IMR-90 (cell line): ENCODE data around the gene SLC25A21. TPM values are rescaled to one million over a fixed set of nuclear protein-coding genes. Genes with fewer than 3 reads are reported as not detected.
A peak's percentile ranks its signal among the peaks of the same experiment; 100 is the strongest.

Experiments
- ATAC-seq: fragments of 200-7000 bp; cut with Tn5 transposase; 2 replicates; pipeline ENCODE4 v1.9.1; 2020; ENCODE audit warnings: low read depth, mild to moderate bottlenecking, moderate library complexity
- BruUV-seq: library from RNA; stranded (reverse); fragments of 400-500 nt; replicated peaks from 2 replicates; lab custom pipeline; 2021; lab: Mats Ljungman, UMichigan
- CTCF ChIA-PET: fragments of 300-600 bp; formaldehyde crosslinking; extraction: SDS; loops from one replicate; lab custom pipeline; 2021; ENCODE audit warnings: antibody characterized with exemption; lab: Yijun Ruan, JAX
- POLR2A ChIA-PET: fragments of 300-600 bp; sonication (Branson Sonifier 250); formaldehyde crosslinking; loops from one replicate; lab custom pipeline; 2022; ENCODE audit warnings: antibody characterized with exemption; ENCODE audit not compliant: unreplicated experiment; lab: Charles Lee
- DNase-seq: peaks from one replicate; pipeline ENCODE4 v3.0.0; 2013
- H2AFZ ChIP-seq: replicated peaks from 2 replicates; pipeline ENCODE3; 2013; ENCODE audit warnings: low read length, mild to moderate bottlenecking; ENCODE audit not compliant: poor library complexity
- H2AK5ac ChIP-seq: 2 replicates; pipeline ENCODE4 v1.6.1; 2013; ENCODE audit warnings: low read depth, low read length, inconsistent platforms
- H2AK9ac ChIP-seq: replicated peaks from 2 replicates; pipeline ENCODE3; 2013; ENCODE audit warnings: mild to moderate bottlenecking, low read depth, low read length, moderate library complexity; ENCODE audit not compliant: poor library complexity
- H2BK120ac ChIP-seq: 2 replicates; pipeline ENCODE4 v1.6.1; 2013; ENCODE audit warnings: low read depth, low read length, inconsistent platforms
- H2BK15ac ChIP-seq: 3 replicates; pipeline ENCODE4 v1.6.1; 2013; ENCODE audit warnings: low read depth, low read length, inconsistent platforms
- H2BK20ac ChIP-seq: 2 replicates; pipeline ENCODE4 v1.6.1; 2013; ENCODE audit warnings: low read depth, mild to moderate bottlenecking, inconsistent platforms, low read length, moderate library complexity
- H2BK5ac ChIP-seq: 2 replicates; pipeline ENCODE4 v1.6.1; 2013; ENCODE audit warnings: mild to moderate bottlenecking, low read depth, low read length, inconsistent platforms; ENCODE audit not compliant: poor library complexity, severe bottlenecking
- H3K14ac ChIP-seq: replicated peaks from 2 replicates; pipeline ENCODE4 v1.6.1; 2013; ENCODE audit warnings: low read depth, low read length, inconsistent platforms
- H3K18ac ChIP-seq: 2 replicates; pipeline ENCODE4 v1.6.1; 2013; ENCODE audit warnings: low read depth, low read length, control low read depth
- H3K23ac ChIP-seq: 2 replicates; pipeline ENCODE4 v1.6.1; 2013; ENCODE audit warnings: low read depth, low read length, inconsistent platforms
- H3K27ac ChIP-seq: 2 replicates; pipeline ENCODE4 v1.5.1; 2013; ENCODE audit warnings: mild to moderate bottlenecking, control low read depth, low read length; ENCODE audit not compliant: insufficient read depth
- H3K27me3 ChIP-seq: 2 replicates; pipeline ENCODE4 v1.6.1; 2013; ENCODE audit warnings: low read length; ENCODE audit not compliant: control insufficient read depth, insufficient read depth
- H3K36me3 ChIP-seq: 2 replicates; pipeline ENCODE4 v1.6.1; 2013; ENCODE audit warnings: low read length, mixed read lengths; ENCODE audit not compliant: control insufficient read depth, insufficient read depth
- H3K4ac ChIP-seq: 2 replicates; pipeline ENCODE4 v1.6.1; 2013; ENCODE audit warnings: low read depth, low read length, inconsistent platforms
- H3K4me1 ChIP-seq: 2 replicates; pipeline ENCODE4 v1.6.1; 2013; ENCODE audit warnings: low read length, mixed read lengths; ENCODE audit not compliant: control insufficient read depth, insufficient read depth
- H3K4me2 ChIP-seq: 2 replicates; pipeline ENCODE4 v1.6.1; 2013; ENCODE audit warnings: low read depth, mild to moderate bottlenecking, control low read depth, low read length, moderate library complexity
- H3K4me3 ChIP-seq: 2 replicates; pipeline ENCODE4 v1.5.1; 2013; ENCODE audit warnings: low read depth, mild to moderate bottlenecking, control low read depth, low read length, moderate library complexity; ENCODE audit not compliant: insufficient read depth
- H3K56ac ChIP-seq: 2 replicates; pipeline ENCODE4 v1.6.1; 2013; ENCODE audit warnings: low read length, inconsistent platforms; ENCODE audit not compliant: insufficient read depth; ENCODE audit errors: extremely low read depth
- H3K79me1 ChIP-seq, 2 experiments: 2 replicates each; pipeline ENCODE4 v1.6.1; 2013; ENCODE audit warnings: low read length in 2 of 2, inconsistent platforms in 1 of 2, low read depth in 1 of 2
- H3K9ac ChIP-seq: 2 replicates; pipeline ENCODE4 v1.6.1; 2013; ENCODE audit warnings: low read depth, low read length, control low read depth
- H3K9me1 ChIP-seq: 2 replicates; pipeline ENCODE4 v1.6.1; 2013; ENCODE audit warnings: low read length, inconsistent platforms; ENCODE audit not compliant: insufficient read depth
- H3K9me3 ChIP-seq: 2 replicates; pipeline ENCODE4 v1.6.1; 2013; ENCODE audit warnings: low read length; ENCODE audit not compliant: control insufficient read depth, insufficient read depth
- H4K20me1 ChIP-seq: 2 replicates; pipeline ENCODE4 v1.6.1; 2013; ENCODE audit warnings: low read length, inconsistent platforms; ENCODE audit not compliant: insufficient read depth
- H4K5ac ChIP-seq: 2 replicates; pipeline ENCODE4 v1.6.1; 2013; ENCODE audit warnings: mild to moderate bottlenecking, low read depth, low read length, control low read depth
- H4K8ac ChIP-seq, 2 experiments: 2 replicates each; pipeline ENCODE4 v1.6.1; 2013; ENCODE audit warnings: low read depth in 2 of 2, low read length in 2 of 2, control low read depth in 1 of 2, inconsistent platforms in 1 of 2
- H4K91ac ChIP-seq: 2 replicates; pipeline ENCODE4 v1.6.1; 2013; ENCODE audit warnings: low read depth, low read length, inconsistent platforms; ENCODE audit not compliant: insufficient read depth
- BHLHE40 ChIP-seq: fragments of 150-350 bp; IDR thresholded peaks from 2 replicates; pipeline ENCODE4 v1.6.1; 2016; ENCODE audit warnings: mild to moderate bottlenecking, low read depth, low read length
- CTCF ChIP-seq: conservative IDR thresholded peaks from 2 replicates; pipeline ENCODE4 v1.5.1; 2012; ENCODE audit warnings: mild to moderate bottlenecking, low read depth, low read length, improper control_type of control experiment
- ELK1 ChIP-seq: fragments of 150-350 bp; IDR thresholded peaks from 2 replicates; pipeline ENCODE4 v1.6.1; 2016; ENCODE audit warnings: low read depth, mild to moderate bottlenecking, low read length, moderate library complexity, borderline replicate concordance
- MAFK ChIP-seq: IDR thresholded peaks from 2 replicates; pipeline ENCODE4 v1.6.1; 2012; ENCODE audit warnings: low read depth, low read length, improper control_type of control experiment
- MAZ ChIP-seq: IDR thresholded peaks from 2 replicates; pipeline ENCODE4 v1.6.1; 2012; ENCODE audit warnings: low read depth, mild to moderate bottlenecking, low read length, improper control_type of control experiment, moderate library complexity, borderline replicate concordance
- MXI1 ChIP-seq: IDR thresholded peaks from 2 replicates; pipeline ENCODE4 v1.6.1; 2012; ENCODE audit warnings: low read depth, mild to moderate bottlenecking, low read length, moderate library complexity, borderline replicate concordance
- POLR2A ChIP-seq: IDR thresholded peaks from 2 replicates; pipeline ENCODE4 v1.6.1; 2012; ENCODE audit warnings: mild to moderate bottlenecking, low read depth, low read length
- RAD21 ChIP-seq: IDR thresholded peaks from 2 replicates; pipeline ENCODE4 v1.6.1; 2012; ENCODE audit warnings: low read length, improper control_type of control experiment
- RFX5 ChIP-seq: IDR thresholded peaks from 2 replicates; pipeline ENCODE4 v1.8.0; 2012; ENCODE audit warnings: low read depth, mild to moderate bottlenecking, low read length, moderate library complexity
- SMC3 ChIP-seq: fragments of 150-350 bp; IDR thresholded peaks from 2 replicates; pipeline ENCODE4 v1.6.1; 2016; ENCODE audit warnings: low read depth, mild to moderate bottlenecking, antibody characterized with exemption, low read length, moderate library complexity
- WGBS, 2 experiments: methylation state at CpG; one replicate each; pipeline versions ENCODE4 v1.1.5 to v1.1.7; 2013; ENCODE audit warnings: missing lambda C conversion rate in 2 of 2; ENCODE audit not compliant: insufficient read length in 1 of 2; ENCODE audit errors: extremely low coverage in 2 of 2; 5-methylcytosine and 5-hydroxymethylcytosine counted together
- dilution Hi-C: fragments of 300-500 bp; cut with HindIII; formaldehyde crosslinking; loops from one replicate; pipeline ENCODE4 v1.14.3; 2018; ENCODE audit warnings: low sequenced_read_pairs; ENCODE audit not compliant: unreplicated experiment
- in situ Hi-C: fragments of 300-500 bp; cut with MboI; formaldehyde crosslinking; loops from 3 replicates; pipeline ENCODE4 v1.14.3; 2019; ENCODE audit warnings: low sequenced_read_pairs, inconsistent platforms, mixed read lengths
- intact Hi-C: fragments of 100-400 bp; cut with micrococcal nuclease; formaldehyde crosslinking; loops from 2 replicates; pipeline ENCODE4 v1.10.0; 2022
- polyA plus RNA-seq, 3 experiments: library from polyadenylated mRNA; depleted of rRNA; stranded (reverse); fragments of >200 nt; gene quantifications; 2 replicates each; pipeline ENCODE4 v1.2.3, GENCODE V29; 2012; ENCODE audit warnings: low replicate concordance in 1 of 3
- total RNA-seq: library from RNA; depleted of rRNA; stranded (reverse); fragments of >200 nt; gene quantifications from 2 replicates; pipeline ENCODE4 v1.2.3, GENCODE V29; 2012

SLC25A21 gene
- total and polyA plus RNA-seq, 2 of the 4 experiments (the other 2 are of a cell fraction), result 0.62 to 0.90 TPM

- intact Hi-C loops (loop anchor here (1.0 kb wide), 1 partner anchor 25 kb away; the partner anchor contains the start of gene SLC25A21), dilution Hi-C loops (no loop called here), in situ Hi-C loops (no loop called here)
- H4K91ac ChIP-seq, result peak within 1 kb of the TSS; percentile 81
- CTCF ChIA-PET, result interaction anchor here (1.0 kb wide), 1 partner anchor 32 kb away, joined by 3 read pairs; no protein-coding TSS in a partner anchor
- peak within 1 kb of the TSS; percentile 85 for H3K18ac ChIP-seq
- peak within 1 kb of the TSS; percentile 89 for H3K27ac ChIP-seq
- peak within 1 kb of the TSS; percentile 75 for H2BK20ac ChIP-seq
- peak within 1 kb of the TSS; percentile 94 for H4K5ac ChIP-seq
- peak within 1 kb of the TSS; percentile 90 for H3K4ac ChIP-seq
- DNase-seq, result peak; percentile 90
- H3K14ac ChIP-seq, result peak within 1 kb of the TSS; percentile 97
- peak within 1 kb of the TSS; percentile 86 to 91 for H4K8ac ChIP-seq
- peak within 1 kb of the TSS; percentile 86 for H3K4me2 ChIP-seq
- H3K9me3 ChIP-seq, result no peaks in the 10 kb centered on the region
- 0% methylated on average over 15 of the region's 70 CpGs; no CpG with 5 or more reads in 1 of the 2 experiments for WGBS, 2 experiments
- H2BK5ac ChIP-seq, result peak within 1 kb of the TSS; percentile 79
- H3K9me1 ChIP-seq, result no peaks in the 10 kb centered on the region; the same call in 1 of the 2 replicates
- TF ChIP-seq RAD21 (peak; percentile 32; the same call in 1 of the 2 replicates), MAZ (peak; percentile 78), SMC3 (0 out of 2 replicates have a peak, but pooled peaks have one; percentile 21), BHLHE40 (0 out of 2 replicates have a peak, but pooled peaks have one; percentile 37), ELK1 (no peak), CTCF (peak; percentile 43), POLR2A (peak; percentile 83), RFX5 (no peak), MAFK (no peak), MXI1 (peak; percentile 60; the same call in 1 of the 2 replicates)
- no peaks in the 10 kb centered on the region for H4K20me1 ChIP-seq
- no peaks in the 10 kb centered on the region; the same call in 1 of the 2 replicates for H3K4me1 ChIP-seq
- POLR2A ChIA-PET, result interaction anchor here (1.0 kb wide), 1 partner anchor 25 kb away, joined by 15 read pairs; the partner anchor contains the start of gene SLC25A21
- peaks cover 11 to 20% of the 10 kb centered on the region in 2 experiments; a peak in 3 of 4 replicates for H3K79me1 ChIP-seq
- no peaks in the 10 kb centered on the region for H3K36me3 ChIP-seq
- peak; percentile 98 for ATAC-seq
- H2AK5ac ChIP-seq, result peak within 1 kb of the TSS; percentile 76
- H3K27me3 ChIP-seq, result no peaks in the 10 kb centered on the region
- H2BK15ac ChIP-seq, result peak within 1 kb of the TSS; percentile 38; the same call in 2 of the 3 replicates
- H3K9ac ChIP-seq, result peak within 1 kb of the TSS; percentile 94
- peak within 1 kb of the TSS; percentile 20 for H2AK9ac ChIP-seq
- H2BK120ac ChIP-seq, result peak within 1 kb of the TSS; percentile 72
- H3K23ac ChIP-seq, result peak within 1 kb of the TSS; percentile 73
- no TSS peak for BruUV-seq
- peak within 1 kb of the TSS; percentile 67 for H3K4me3 ChIP-seq
- peak within 1 kb of the TSS; percentile 95 for H2AFZ ChIP-seq
- peak within 1 kb of the TSS; percentile 91 for H3K56ac ChIP-seq
Measured at GRCh38 chr14:37197421-37198272, 25.2 kb upstream of the SLC25A21 start, which contains the start of gene MIPOL1. Gene MIPOL1 (plus strand): TSS chr14:37197937. CDS start chr14:37247889, 49,952 bp downstream.
